Duodenal mucosa (tissue), 2 donors: ENCODE data around the gene TRIM24.

Experiments used
- H3K27ac ChIP-seq: one replicate; pipeline ENCODE4 v1.7.0; 2013; ENCODE audit warnings: low read depth, low read length
- H3K27me3 ChIP-seq, 2 donors: one replicate each; pipeline ENCODE4 v1.7.0; 2013; ENCODE audit warnings: low read length in 2 of 2, control low read depth in 1 of 2; ENCODE audit not compliant: insufficient read depth in 2 of 2, control insufficient read depth in 1 of 2
- H3K36me3 ChIP-seq, 2 donors: one replicate each; pipeline ENCODE4 v1.7.0; 2013; ENCODE audit warnings: low read length in 2 of 2, control low read depth in 1 of 2; ENCODE audit not compliant: insufficient read depth in 2 of 2, control insufficient read depth in 1 of 2
- H3K4me1 ChIP-seq, 2 donors: one replicate each; pipeline ENCODE4 v1.7.0; 2013; ENCODE audit warnings: low read length in 2 of 2, control low read depth in 1 of 2; ENCODE audit not compliant: insufficient read depth in 2 of 2, control insufficient read depth in 1 of 2
- H3K4me3 ChIP-seq, 2 donors: one replicate each; pipeline ENCODE4 v1.7.0; 2013; ENCODE audit warnings: low read length in 2 of 2, low read depth in 1 of 2
- H3K9ac ChIP-seq, 2 donors: one replicate each; pipeline ENCODE4 v1.7.0; 2013; ENCODE audit warnings: low read length in 2 of 2, low read depth in 1 of 2
- H3K9me3 ChIP-seq, 2 donors: one replicate each; pipeline ENCODE4 v1.7.0; 2013; ENCODE audit warnings: low read length in 2 of 2, control low read depth in 1 of 2; ENCODE audit not compliant: control insufficient read depth in 1 of 2

The TRIM24 gene

DNA sequence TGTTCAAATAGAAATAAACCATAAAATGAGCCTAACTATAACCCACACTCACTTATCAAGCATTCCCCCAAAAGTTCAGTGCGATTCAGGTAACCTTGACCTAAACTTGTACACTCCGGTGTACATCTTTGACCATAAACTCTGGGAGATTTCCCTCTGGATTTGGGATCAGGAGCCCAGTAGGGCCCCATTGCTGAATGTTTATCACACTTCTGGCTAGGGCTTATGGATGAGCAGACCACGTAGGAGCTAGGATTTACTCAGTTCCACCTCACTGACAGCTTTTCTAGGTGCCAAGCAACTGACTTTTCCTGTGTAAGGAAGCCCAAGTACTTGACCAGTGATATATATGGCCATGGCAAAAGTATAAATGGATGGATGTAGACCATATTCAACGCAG lies 127.4 kb downstream of the TRIM24 start:
- Histone ChIP-seq H3K27ac (no peak overlapping the region), H3K9me3 (no peaks in the 10 kb centered on the region), H3K36me3 (peaks cover 3 to 29% of the 10 kb centered on the region in 2 donors), H3K4me1 (no peaks in the 10 kb centered on the region), H3K4me3 (no peak overlapping the region), H3K27me3 (no peaks in the 10 kb centered on the region), H3K9ac (no peak overlapping the region)

DNA sequence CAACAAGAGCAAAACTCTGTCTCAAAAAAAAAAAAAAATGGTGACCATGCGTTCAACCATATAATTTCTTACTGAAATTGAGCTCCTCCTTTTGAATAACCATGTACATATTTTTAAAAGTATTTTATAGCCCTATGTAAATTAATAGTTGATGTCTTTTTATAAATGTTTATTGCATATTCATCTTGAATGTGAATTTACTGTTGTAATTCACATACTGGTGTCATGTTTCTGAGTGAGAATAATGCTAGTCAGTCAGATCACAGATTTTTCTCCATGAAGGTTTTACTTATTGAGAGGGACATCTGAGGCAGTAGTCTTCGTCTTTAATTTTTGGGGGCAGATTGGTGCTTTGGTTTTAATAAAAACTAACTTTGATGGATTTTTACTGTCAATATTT lies 128.9 kb downstream of the TRIM24 start:
- H3K27ac ChIP-seq = no peak overlapping the region
- no peaks in the 10 kb centered on the region for H3K27me3 ChIP-seq
- H3K36me3 ChIP-seq = peaks cover 3 to 16% of the 10 kb centered on the region in 2 donors
- no peaks in the 10 kb centered on the region for H3K4me1 ChIP-seq
- H3K4me3 ChIP-seq = no peak overlapping the region
- no peaks in the 10 kb centered on the region for H3K9me3 ChIP-seq
- H3K9ac ChIP-seq = no peak overlapping the region

DNA sequence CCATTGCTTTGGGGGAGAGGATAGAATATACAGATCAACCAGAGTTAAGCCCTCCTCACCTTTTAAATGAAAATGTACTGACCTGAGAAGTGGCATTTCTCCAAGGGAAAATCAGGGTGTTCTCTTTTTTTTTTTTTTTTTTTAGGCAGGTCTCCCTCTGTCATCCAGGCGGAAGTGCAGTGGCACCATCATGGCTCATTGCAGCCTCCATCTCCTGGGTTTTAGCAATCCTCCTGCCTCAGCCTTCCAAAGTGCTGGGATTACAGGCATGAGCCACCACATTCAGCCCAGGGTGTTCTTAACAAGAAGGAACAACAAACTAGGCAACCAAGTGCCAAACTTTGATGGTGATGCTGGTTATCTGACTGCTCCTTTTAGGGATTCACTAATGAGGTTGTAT lies 130.1 kb downstream of the TRIM24 start:
- no peaks in the 10 kb centered on the region for H3K9me3 ChIP-seq

DNA sequence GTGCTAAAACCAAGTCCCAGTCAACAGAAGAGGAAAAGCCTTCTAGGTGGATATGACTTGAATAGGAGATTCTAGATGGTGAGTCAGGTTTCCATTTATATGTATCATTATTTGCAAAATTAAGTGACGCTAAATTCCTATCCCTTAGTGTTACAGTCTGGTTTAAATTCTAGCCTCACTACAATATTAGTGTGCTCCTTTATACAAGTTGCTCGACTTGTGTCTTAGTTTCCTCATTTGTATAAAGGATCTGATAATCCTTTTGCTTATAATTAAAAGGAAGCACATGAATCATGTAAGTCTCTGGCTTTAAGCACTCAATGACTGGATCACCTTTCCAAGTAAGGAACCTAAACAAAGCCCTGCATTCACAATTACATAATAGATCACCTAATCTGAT lies 135.4 kb downstream of the TRIM24 start:
- Histone ChIP-seq H3K36me3 (no peaks in the 10 kb centered on the region), H3K27me3 (no peaks in the 10 kb centered on the region), H3K4me1 (no peaks in the 10 kb centered on the region), H3K27ac (no peak overlapping the region), H3K9me3 (no peaks in the 10 kb centered on the region), H3K9ac (no peak overlapping the region), H3K4me3 (no peak overlapping the region)

More for the DNA sequence above, 130.1 kb downstream of the TRIM24 start:
- Histone ChIP-seq H3K27ac (no peak overlapping the region), H3K27me3 (no peaks in the 10 kb centered on the region), H3K4me1 (no peaks in the 10 kb centered on the region), H3K36me3 (peaks cover 0 to 6% of the 10 kb centered on the region in 2 donors), H3K4me3 (no peak overlapping the region), H3K9ac (no peak overlapping the region)

DNA sequence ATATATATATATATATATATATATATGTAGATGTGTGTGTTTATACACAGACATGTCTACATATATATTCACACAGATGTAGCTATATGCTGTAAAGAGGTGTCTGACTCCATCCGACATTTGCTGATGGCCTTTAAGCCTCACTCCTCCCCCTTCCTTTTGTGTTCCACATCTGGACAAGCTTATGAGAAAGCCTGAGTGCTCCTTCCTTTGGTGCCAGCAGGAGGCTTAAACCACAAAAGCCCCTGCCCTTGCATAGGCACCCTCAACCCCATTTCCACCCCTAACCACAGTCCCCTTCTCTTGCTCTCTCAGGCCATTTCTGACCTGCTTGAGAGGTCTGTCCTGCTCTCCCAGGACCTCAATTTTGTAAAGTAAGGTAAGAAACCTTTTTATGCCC lies 142.4 kb downstream of the TRIM24 start:
- H3K4me3 ChIP-seq = no peak overlapping the region
- no peak overlapping the region for H3K9ac ChIP-seq
- H3K27ac ChIP-seq = no peak overlapping the region
- H3K27me3 ChIP-seq = no peaks in the 10 kb centered on the region
- H3K9me3 ChIP-seq = peaks cover 0 to 3% of the 10 kb centered on the region in 2 donors
- no peaks in the 10 kb centered on the region for H3K4me1 ChIP-seq
- no peaks in the 10 kb centered on the region for H3K36me3 ChIP-seq

DNA sequence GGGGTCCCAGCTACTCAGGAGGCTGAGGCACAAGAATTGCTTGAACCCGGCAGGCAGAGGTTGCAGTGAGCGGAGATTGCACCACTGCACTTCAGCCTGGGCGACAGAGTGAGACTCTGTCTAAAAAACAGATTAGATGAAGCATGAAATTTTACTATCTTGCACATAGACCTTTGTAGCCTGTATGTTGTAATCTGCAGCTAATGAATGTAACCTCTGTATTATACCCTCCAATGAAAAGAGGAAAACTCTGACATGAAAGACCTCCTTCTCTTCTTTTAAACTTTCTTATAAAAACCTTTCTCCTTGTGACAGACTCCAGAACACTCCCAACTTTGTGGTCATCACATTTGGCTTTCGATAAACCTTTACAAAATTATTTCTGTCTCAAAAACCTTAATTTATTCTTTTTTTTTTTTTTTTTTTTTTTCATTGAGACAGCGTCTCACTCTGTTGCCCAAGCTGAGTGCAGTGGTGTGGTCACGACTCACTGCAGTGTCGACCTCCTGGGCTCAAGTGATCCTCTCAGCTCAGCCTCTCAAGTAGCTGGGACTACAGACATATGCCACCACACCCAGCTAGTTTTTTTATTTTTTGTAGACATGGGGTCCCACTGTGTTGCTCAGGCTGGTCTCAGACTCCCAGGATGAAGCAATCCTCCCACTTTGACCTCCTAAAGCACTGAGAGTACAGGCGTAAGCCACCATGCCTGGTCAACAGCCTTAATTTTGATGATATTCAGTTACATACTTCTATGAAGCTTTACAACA lies 143.7 kb downstream of the TRIM24 start:
- H3K27me3 ChIP-seq = no peaks in the 10 kb centered on the region
- no peaks in the 10 kb centered on the region for H3K4me1 ChIP-seq
- H3K9ac ChIP-seq = no peak overlapping the region
- H3K9me3 ChIP-seq = peaks cover 0 to 3% of the 10 kb centered on the region in 2 donors
- H3K36me3 ChIP-seq = no peaks in the 10 kb centered on the region
- no peak overlapping the region for H3K4me3 ChIP-seq
- no peak overlapping the region for H3K27ac ChIP-seq

DNA sequence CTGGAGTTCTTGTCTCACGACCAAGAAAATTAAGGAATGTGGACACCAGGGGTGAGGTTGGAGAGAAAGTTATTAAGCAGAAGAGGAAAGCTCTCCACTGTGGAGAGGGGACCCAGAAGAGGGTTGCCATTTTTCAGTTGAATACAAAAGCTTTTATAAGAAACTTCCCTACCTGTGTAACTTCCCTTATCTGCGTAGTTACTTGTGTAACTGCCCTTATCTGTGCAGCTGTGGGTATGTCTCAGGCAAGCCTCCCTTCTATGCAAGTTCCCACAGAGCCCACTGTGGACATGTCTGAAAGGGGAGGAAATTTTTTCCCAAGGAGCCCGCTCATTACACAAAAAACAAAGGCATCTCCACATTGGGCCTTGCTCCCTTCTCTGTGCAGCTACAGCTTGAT lies 146.2 kb downstream of the TRIM24 start:
- no peak overlapping the region for H3K9ac ChIP-seq
- no peaks in the 10 kb centered on the region for H3K27me3 ChIP-seq
- H3K27ac ChIP-seq = no peak overlapping the region
- H3K36me3 ChIP-seq = no peaks in the 10 kb centered on the region
- no peaks in the 10 kb centered on the region for H3K4me1 ChIP-seq
- peaks cover 0 to 3% of the 10 kb centered on the region in 2 donors for H3K9me3 ChIP-seq
- H3K4me3 ChIP-seq = no peak overlapping the region

DNA sequence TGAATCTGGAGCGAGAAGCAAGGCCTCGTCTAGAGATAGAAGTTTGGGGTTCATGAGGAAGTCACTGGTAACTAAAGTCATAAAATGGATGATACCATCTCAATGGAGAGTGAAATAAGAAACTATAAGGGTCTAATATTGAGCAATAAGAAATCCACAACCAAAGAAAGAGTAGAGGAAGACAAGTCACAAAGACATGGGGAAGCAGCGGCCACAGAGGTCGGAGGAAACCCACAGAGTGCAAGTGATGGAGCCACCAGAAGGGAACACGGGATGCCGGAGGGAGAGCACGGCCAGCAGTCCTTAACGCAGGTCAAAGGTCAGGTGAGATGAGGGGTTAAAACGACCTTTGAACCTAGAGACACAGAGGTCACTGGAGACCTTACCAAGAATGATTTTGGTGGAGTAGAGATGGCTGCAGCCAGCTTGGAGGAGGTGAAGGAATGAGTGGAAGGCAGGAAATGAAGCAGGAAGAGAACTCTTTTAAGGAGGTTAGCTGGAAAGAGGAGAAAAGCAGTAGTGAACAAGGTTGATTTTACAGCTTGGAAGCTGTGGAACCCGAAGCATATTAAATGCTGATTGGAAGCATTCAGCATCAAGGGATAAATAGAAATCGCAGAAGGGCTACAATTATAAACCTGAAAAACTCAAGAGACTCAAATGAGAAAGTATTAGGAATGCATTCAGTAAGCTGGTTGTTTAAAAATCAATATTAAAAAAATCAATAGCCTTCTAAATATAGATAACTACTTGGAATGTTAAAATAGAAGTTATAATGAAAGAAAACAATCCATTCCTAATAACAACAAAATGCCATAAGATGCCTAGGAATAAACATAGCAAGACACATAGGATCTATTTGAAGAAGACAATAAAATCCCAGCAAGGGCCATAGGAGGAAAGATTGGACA lies 147.4 kb downstream of the TRIM24 start:
- Histone ChIP-seq H3K9me3 (peaks cover 0 to 3% of the 10 kb centered on the region in 2 donors), H3K27ac (no peak overlapping the region), H3K4me3 (no peak overlapping the region), H3K4me1 (no peaks in the 10 kb centered on the region), H3K36me3 (no peaks in the 10 kb centered on the region), H3K9ac (no peak overlapping the region), H3K27me3 (no peaks in the 10 kb centered on the region)

DNA sequence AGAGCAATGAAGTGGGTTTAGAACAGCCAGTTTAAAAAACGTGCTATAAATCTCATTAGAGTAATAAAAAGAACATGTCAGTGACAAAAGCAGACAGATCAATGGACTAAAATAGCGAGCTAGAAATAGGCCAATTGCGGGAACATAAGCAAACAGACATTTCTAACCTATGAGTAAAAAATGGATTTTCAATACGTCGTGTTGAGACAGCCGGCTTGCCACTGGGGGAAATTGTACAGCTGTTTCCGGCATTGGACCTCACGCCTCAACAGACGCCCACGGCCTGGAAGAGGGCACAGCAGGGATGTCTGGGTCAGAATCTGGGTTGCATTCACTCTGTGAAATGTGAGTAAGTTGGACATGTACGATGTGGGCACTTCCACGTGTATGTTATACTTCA lies 148.2 kb downstream of the TRIM24 start:
- no peaks in the 10 kb centered on the region for H3K36me3 ChIP-seq
- no peaks in the 10 kb centered on the region for H3K27me3 ChIP-seq
- H3K4me1 ChIP-seq = no peaks in the 10 kb centered on the region
- H3K9ac ChIP-seq = no peak overlapping the region
- H3K27ac ChIP-seq = no peak overlapping the region
- H3K4me3 ChIP-seq = no peak overlapping the region
- peaks cover 0 to 3% of the 10 kb centered on the region in 2 donors for H3K9me3 ChIP-seq

DNA sequence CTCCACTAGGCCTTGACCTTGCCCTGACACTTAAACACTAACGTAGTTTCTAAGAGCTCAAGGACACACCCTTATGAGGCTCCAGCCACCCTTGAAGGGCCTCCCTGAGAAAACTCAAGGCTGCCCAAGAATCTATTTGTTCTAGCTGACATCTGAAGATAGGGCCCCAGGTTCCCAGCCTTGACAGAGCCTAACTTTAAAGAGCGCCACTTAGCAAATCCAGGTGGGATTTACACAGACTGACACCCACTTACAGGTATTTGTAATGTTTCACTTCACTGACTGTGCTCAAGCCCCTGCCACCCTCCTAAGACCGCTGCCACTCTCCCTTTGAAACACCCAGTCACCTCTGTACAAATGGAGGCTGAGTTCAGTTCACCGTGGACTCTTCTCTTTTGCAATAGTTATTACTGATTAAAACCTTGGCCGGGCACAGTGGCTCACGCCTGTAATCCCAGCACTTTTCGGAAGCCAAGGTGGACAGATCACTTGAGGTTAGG lies 150.7 kb downstream of the TRIM24 start:
- H3K36me3 ChIP-seq = no peaks in the 10 kb centered on the region
- no peaks in the 10 kb centered on the region for H3K27me3 ChIP-seq
- no peak overlapping the region for H3K4me3 ChIP-seq
- no peaks in the 10 kb centered on the region for H3K4me1 ChIP-seq
- no peak overlapping the region for H3K27ac ChIP-seq
- peaks cover 0 to 3% of the 10 kb centered on the region in 2 donors for H3K9me3 ChIP-seq
- no peak overlapping the region for H3K9ac ChIP-seq
